ENCODE results near the gene SPECC1L. TPM values are rescaled to one million over a fixed set of nuclear protein-coding genes. Genes with fewer than 3 reads are reported as not detected.

SPECC1L gene
- total and polyA plus RNA-seq, 2 of the 8 experiments (the other 6 are each of a cell fraction or from before 2014, with no cell fraction given) = 15.7 to 61.6 TPM

GRCh38 chr22:24413271-24413670 is 142.6 kb downstream of the SPECC1L start (continued):
- TF ChIP-seq ATF2 (IDR thresholded peaks at IDR 0.05; ENCODE audit: low read length) (no peak), HDAC6 (IDR thresholded peaks at IDR 0.05; ENCODE audit: low read depth, low read length) (no peak)
